HG03025 (cell line): ENCODE results near the gene CDK10.

Experiments used
- ATAC-seq: cut with Tn5 transposase; IDR thresholded peaks from one replicate; pipeline ENCODE4 v1.9.1; 2021; ENCODE audit warnings: mild to moderate bottlenecking, moderate library complexity; ENCODE audit not compliant: unreplicated experiment, low FRiP score

Gene CDK10

GRCh38 chr16:89709166-89709565 lies 22.7 kb downstream of the CDK10 start:
- ATAC-seq, result no peak

GRCh38 chr16:89709716-89710432 lies 23.4 kb downstream of the CDK10 start:
- no peak for ATAC-seq

GRCh38 chr16:89710709-89711564 lies 24.4 kb downstream of the CDK10 start:
- ATAC-seq, result no peak

GRCh38 chr16:89711601-89712273 lies 25.2 kb downstream of the CDK10 start:
- no peak for ATAC-seq

- ATAC-seq, result no peak
These were observed 25.8 kb downstream of the CDK10 start for GRCh38 chr16:89712274-89712781.

- no peak for ATAC-seq
These were observed 30.0 kb downstream of the CDK10 start for GRCh38 chr16:89716493-89716892.

GRCh38 chr16:89716916-89717687 lies 30.6 kb downstream of the CDK10 start:
- ATAC-seq, result no peak

GRCh38 chr16:89717688-89718505 lies 31.4 kb downstream of the CDK10 start:
- ATAC-seq, result no peak

GRCh38 chr16:89720551-89720812 lies 34.0 kb downstream of the CDK10 start:
- ATAC-seq, result peak; percentile 12

GRCh38 chr16:89720813-89721545 lies 34.5 kb downstream of the CDK10 start, which contains the start of the genes VPS9D1 and ZNF276:
TSS of gene VPS9D1 (minus strand) at chr16:89720898. CDS start at chr16:89720861, 37 bp downstream.
TSS of gene ZNF276 (plus strand) at chr16:89721537. CDS start at chr16:89721641, 104 bp downstream.
- peak; percentile 48 for ATAC-seq

- ATAC-seq, result peak; percentile 32
These were observed 35.3 kb downstream of the CDK10 start for GRCh38 chr16:89721546-89722391.

GRCh38 chr16:89722392-89723278 lies 36.1 kb downstream of the CDK10 start:
- ATAC-seq, result no peak

GRCh38 chr16:89723279-89724250 lies 37.1 kb downstream of the CDK10 start:
- ATAC-seq, result no peak

- no peak for ATAC-seq
These were observed 41.1 kb downstream of the CDK10 start for GRCh38 chr16:89727406-89728120.

- ATAC-seq, result no peak
These were observed 42.8 kb downstream of the CDK10 start for GRCh38 chr16:89729293-89729692.
